Ishikawa (cell line): ENCODE data around the gene C2orf49.

Experiments used
- CEBPB ChIP-seq: IDR thresholded peaks from 2 replicates; pipeline ENCODE4 v1.6.1; 2012
- CREB1 ChIP-seq: IDR thresholded peaks from 2 replicates; pipeline ENCODE4 v1.6.1; 2012; ENCODE audit warnings: low read depth
- EGR1 ChIP-seq: IDR thresholded peaks from 2 replicates; pipeline ENCODE4 v1.6.1; 2012
- EP300 ChIP-seq: IDR thresholded peaks from 2 replicates; pipeline ENCODE4 v1.6.1; 2012; ENCODE audit warnings: borderline replicate concordance
- FOXM1 ChIP-seq: IDR thresholded peaks from 2 replicates; pipeline ENCODE4 v1.6.1; 2012; ENCODE audit warnings: low read depth, borderline replicate concordance
- MAX ChIP-seq: IDR thresholded peaks from 2 replicates; pipeline ENCODE4 v1.6.1; 2012
- NFIC ChIP-seq: IDR thresholded peaks from 2 replicates; pipeline ENCODE4 v1.6.1; 2012
- RAD21 ChIP-seq: IDR thresholded peaks from 2 replicates; pipeline ENCODE4 v1.6.1; 2012; ENCODE audit warnings: low read depth
- TAF1 ChIP-seq: IDR thresholded peaks from 2 replicates; pipeline ENCODE4 v1.6.1; 2012; ENCODE audit warnings: low read depth, mild to moderate bottlenecking
- TCF12 ChIP-seq: IDR thresholded peaks from 2 replicates; pipeline ENCODE4 v1.6.1; 2012; ENCODE audit warnings: low read depth
- TEAD4 ChIP-seq: IDR thresholded peaks from 2 replicates; pipeline ENCODE4 v1.6.1; 2012
- YY1 ChIP-seq: IDR thresholded peaks from 2 replicates; pipeline ENCODE4 v1.6.1; 2012; ENCODE audit warnings: low read depth
- ZBTB7A ChIP-seq: IDR thresholded peaks from 2 replicates; pipeline ENCODE4 v1.6.1; 2012; ENCODE audit warnings: low read depth
- TF ChIP-seq, protein P1 (sequence below): IDR thresholded peaks from 2 replicates; pipeline ENCODE4 v1.6.1; 2012; ENCODE audit warnings: low read depth, mild to moderate bottlenecking
- TF ChIP-seq, protein P2 (sequence below): IDR thresholded peaks from 2 replicates; pipeline ENCODE4 v1.6.1; 2012

The C2orf49 gene

GRCh38 chr2:105299290-105299689 is 38.0 kb upstream of the C2orf49 start:
- TF ChIP-seq NFIC (no peak), YY1 (no peak), EGR1 (no peak), ZBTB7A (no peak), EP300 (no peak), CREB1 (no peak), RAD21 (no peak), CEBPB (no peak), TEAD4 (no peak), TAF1 (no peak), FOXM1 (no peak), TCF12 (no peak), MAX (no peak)
- TF ChIP-seq, protein P1, sequence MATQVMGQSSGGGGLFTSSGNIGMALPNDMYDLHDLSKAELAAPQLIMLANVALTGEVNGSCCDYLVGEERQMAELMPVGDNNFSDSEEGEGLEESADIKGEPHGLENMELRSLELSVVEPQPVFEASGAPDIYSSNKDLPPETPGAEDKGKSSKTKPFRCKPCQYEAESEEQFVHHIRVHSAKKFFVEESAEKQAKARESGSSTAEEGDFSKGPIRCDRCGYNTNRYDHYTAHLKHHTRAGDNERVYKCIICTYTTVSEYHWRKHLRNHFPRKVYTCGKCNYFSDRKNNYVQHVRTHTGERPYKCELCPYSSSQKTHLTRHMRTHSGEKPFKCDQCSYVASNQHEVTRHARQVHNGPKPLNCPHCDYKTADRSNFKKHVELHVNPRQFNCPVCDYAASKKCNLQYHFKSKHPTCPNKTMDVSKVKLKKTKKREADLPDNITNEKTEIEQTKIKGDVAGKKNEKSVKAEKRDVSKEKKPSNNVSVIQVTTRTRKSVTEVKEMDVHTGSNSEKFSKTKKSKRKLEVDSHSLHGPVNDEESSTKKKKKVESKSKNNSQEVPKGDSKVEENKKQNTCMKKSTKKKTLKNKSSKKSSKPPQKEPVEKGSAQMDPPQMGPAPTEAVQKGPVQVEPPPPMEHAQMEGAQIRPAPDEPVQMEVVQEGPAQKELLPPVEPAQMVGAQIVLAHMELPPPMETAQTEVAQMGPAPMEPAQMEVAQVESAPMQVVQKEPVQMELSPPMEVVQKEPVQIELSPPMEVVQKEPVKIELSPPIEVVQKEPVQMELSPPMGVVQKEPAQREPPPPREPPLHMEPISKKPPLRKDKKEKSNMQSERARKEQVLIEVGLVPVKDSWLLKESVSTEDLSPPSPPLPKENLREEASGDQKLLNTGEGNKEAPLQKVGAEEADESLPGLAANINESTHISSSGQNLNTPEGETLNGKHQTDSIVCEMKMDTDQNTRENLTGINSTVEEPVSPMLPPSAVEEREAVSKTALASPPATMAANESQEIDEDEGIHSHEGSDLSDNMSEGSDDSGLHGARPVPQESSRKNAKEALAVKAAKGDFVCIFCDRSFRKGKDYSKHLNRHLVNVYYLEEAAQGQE: no peak
- TF ChIP-seq, protein P2, sequence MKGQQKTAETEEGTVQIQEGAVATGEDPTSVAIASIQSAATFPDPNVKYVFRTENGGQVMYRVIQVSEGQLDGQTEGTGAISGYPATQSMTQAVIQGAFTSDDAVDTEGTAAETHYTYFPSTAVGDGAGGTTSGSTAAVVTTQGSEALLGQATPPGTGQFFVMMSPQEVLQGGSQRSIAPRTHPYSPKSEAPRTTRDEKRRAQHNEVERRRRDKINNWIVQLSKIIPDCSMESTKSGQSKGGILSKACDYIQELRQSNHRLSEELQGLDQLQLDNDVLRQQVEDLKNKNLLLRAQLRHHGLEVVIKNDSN: no peak

DNA sequence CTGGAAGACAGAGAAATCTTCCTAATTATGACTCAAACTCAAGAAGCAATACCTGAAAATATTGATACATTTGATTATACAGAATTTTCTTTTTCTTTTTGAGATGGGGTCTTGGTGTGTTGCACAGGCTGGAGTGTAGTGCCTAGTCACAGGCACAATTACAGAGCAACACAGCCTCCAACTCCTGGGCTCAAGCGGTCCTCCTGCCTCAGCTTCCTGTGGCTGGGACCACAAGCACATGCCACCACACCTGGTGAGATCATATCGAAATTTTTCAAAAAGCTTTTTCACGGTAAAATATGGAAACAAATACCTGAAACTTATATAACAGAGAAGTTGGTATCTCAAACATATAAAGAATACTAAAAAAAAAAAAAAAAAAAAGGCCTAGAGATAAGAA is 35.7 kb upstream of the C2orf49 start:
- TF ChIP-seq ZBTB7A (no peak), FOXM1 (no peak), NFIC (no peak), YY1 (no peak), EP300 (no peak), CEBPB (no peak), CREB1 (no peak)

DNA sequence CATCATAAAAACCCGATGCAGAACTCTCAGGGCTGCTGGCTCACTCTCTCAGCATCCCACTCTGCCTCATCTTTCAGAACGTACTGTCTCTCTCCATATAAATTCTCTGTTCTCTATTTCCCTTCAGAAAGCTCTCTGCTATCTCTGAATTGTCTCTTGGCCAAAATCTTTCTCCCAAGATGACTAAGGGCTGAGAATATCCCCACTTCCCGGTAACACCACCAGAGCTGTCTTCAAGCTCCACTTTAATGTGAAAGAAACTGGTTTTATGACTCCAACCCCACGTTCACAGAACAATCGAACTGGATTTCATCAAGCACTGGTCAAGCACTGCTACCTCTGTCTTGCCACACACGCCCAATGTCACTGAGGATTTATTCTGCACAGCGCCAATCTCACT is 30.2 kb upstream of the C2orf49 start:
- TF ChIP-seq, protein P1: no peak
- no peak for TF ChIP-seq TAF1
- no peak for TF ChIP-seq TCF12
- TF ChIP-seq NFIC: no peak
- TF ChIP-seq EGR1: no peak

GRCh38 chr2:105307550-105307949 is 29.8 kb upstream of the C2orf49 start:
- TF ChIP-seq NFIC (no peak), EGR1 (no peak), ZBTB7A (no peak), RAD21 (no peak), TEAD4 (no peak), CEBPB (no peak), TCF12 (no peak), CREB1 (no peak), YY1 (no peak), TAF1 (no peak), MAX (no peak), EP300 (no peak)
- TF ChIP-seq, protein P2: no peak
- TF ChIP-seq, protein P1: no peak

- TF ChIP-seq CEBPB (no peak), TEAD4 (no peak), FOXM1 (no peak), MAX (no peak), TAF1 (no peak), YY1 (no peak), NFIC (no peak), CREB1 (no peak)
Observed at GRCh38 chr2:105307962-105308361, 29.4 kb upstream of the C2orf49 start.
